ENCODE results near the gene TMEM184A.

- TF ChIP-seq POLR2A (IDR thresholded peaks at IDR 0.05) (no peak), CTCF (IDR thresholded peaks at IDR 0.05) (no peak)
These were observed 39.0 kb upstream of the TMEM184A start for GRCh38 chr7:1595027-1595426.
